ENCODE data around the gene WSCD1. TPM values are rescaled to one million over a fixed set of nuclear protein-coding genes. Genes with fewer than 3 reads are reported as not detected.

WSCD1 gene
- total RNA-seq, 1 donor from 2014 or later, result 11.4 TPM

DNA sequence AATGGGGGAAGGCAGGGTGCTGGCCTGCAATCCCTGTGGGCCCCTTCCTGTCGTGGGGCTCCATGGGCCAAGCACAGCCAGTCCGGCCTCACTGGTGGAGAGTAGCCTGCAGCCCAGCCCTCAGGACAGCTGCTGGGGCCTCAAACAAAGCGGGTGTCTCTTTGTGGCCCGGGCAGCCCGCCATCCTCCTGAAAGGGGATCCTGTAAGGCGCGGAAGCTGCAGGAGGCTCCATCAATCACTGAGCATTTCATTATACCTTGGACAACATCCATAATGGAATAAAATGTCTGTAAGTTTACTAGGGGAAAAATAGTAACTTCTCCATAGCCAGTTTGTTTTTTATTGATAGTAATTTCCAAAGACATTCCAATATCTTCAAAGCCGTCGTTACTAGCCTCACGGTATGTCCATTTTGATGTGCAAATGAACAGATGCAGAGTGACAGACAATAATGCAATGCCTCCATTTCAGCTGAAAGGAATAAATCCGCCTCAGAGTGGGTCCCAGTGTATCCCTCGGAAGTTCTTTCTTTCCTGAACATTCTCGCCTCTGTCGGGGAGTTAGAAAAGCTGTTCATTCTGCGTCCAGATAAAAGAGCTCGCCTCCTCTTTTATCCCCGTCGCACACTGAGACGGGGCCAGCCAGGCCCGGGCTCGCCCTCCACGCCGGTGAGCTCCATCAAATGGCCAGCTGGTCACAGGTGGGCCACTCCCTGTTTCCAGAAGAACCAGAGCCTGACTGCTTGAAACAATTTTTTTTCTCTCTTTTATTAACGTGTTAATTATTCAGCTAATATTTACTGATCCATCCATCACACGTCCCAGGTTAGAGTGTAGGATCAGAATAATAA lies 14.4 kb downstream of the WSCD1 start:
- no peak overlapping the region for H3K27ac ChIP-seq
- intact Hi-C loops (cut with DNase I), result no loop called here

DNA sequence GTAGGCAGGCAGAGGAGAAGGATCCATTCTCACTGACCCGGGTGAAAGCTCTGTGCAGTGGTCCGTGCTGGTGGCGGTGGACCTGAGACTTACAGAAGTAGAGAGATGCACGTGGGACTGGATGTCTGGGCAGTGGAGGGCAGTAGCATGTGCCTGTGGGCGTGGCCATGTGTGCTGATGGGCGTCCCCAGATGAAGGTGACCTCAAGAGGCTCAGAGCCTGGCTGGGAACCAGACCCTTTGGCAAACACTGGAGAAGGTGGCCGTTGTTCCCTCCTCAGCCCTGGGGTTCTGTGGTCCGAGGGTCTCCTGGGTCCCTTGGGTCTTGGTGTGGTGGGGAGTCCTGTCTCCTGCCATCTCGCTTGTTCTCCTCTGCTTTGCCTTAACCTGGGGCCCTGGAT lies 15.6 kb downstream of the WSCD1 start:
- DNase-seq (ENCODE audit: low spot score in 2 of 2), result no peak
- H3K27me3 ChIP-seq, result no peaks in the 10 kb centered on the region
- H3K36me3 ChIP-seq, result no peaks in the 10 kb centered on the region
- TF ChIP-seq, protein P1, sequence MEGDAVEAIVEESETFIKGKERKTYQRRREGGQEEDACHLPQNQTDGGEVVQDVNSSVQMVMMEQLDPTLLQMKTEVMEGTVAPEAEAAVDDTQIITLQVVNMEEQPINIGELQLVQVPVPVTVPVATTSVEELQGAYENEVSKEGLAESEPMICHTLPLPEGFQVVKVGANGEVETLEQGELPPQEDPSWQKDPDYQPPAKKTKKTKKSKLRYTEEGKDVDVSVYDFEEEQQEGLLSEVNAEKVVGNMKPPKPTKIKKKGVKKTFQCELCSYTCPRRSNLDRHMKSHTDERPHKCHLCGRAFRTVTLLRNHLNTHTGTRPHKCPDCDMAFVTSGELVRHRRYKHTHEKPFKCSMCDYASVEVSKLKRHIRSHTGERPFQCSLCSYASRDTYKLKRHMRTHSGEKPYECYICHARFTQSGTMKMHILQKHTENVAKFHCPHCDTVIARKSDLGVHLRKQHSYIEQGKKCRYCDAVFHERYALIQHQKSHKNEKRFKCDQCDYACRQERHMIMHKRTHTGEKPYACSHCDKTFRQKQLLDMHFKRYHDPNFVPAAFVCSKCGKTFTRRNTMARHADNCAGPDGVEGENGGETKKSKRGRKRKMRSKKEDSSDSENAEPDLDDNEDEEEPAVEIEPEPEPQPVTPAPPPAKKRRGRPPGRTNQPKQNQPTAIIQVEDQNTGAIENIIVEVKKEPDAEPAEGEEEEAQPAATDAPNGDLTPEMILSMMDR (IDR thresholded peaks at IDR 0.05), result no peak
- H3K4me1 ChIP-seq, result no peaks in the 10 kb centered on the region
- H3K4me3 ChIP-seq, result no peak overlapping the region
- intact Hi-C loops (cut with DNase I), result no loop called here
- no peak overlapping the region for H3K27ac ChIP-seq
- no peaks in the 10 kb centered on the region for H3K9me3 ChIP-seq

More for the DNA sequence above, 14.4 kb downstream of the WSCD1 start:
- TF ChIP-seq, protein P1 (IDR thresholded peaks at IDR 0.05), result no peak
- H3K27me3 ChIP-seq, result no peaks in the 10 kb centered on the region
- no peaks in the 10 kb centered on the region for H3K9me3 ChIP-seq
- DNase-seq (ENCODE audit: low spot score in 2 of 2), result no peak
- H3K4me3 ChIP-seq, result no peak overlapping the region
- no peaks in the 10 kb centered on the region for H3K36me3 ChIP-seq
- H3K4me1 ChIP-seq, result no peaks in the 10 kb centered on the region

DNA sequence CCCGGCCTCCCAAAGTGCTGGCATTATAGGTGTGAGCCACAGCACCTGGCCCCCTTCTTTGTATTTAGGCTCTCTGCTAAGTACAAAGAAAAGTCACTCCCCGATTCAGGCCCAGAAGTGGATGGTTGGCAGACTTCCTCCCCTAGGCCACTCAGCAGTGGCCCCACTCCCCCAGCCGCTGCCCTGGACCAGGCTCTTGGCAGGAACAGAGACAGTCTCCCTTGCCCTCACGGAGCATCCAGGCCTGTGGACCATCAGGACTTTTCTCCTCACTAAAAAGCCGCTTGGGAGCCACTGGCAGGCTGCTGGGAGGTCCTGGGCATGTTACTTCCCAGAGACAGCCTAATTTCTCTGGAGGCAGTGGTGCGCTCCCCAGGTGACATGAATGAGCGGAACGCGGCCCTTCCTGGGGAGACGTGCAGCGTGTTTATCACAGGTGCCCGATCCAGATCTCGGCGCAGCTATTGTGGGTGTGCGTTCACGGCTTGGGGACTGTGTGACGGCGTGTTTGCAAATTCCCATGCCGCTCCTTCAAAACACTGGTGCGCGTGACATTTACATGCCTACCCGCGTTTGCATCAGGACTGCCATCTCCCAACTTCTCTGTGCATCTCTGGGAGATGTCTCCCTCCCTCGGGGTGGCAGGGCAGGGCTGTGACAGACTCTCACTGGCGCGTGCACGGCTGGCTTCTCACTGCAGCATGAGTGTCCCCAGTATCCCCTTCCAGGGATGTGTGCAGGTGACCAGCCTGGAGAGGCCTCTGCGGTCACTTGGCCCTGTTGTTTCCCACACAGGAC lies 16.6 kb downstream of the WSCD1 start:
- TF ChIP-seq, protein P1 (IDR thresholded peaks at IDR 0.05), result no peak
- Histone ChIP-seq H3K27me3 (no peaks in the 10 kb centered on the region), H3K4me1 (no peaks in the 10 kb centered on the region), H3K36me3 (no peaks in the 10 kb centered on the region), H3K27ac (no peak overlapping the region), H3K9me3 (no peaks in the 10 kb centered on the region), H3K4me3 (no peak overlapping the region)
- intact Hi-C loops (cut with DNase I), result no loop called here
- DNase-seq (ENCODE audit: low spot score in 2 of 2), result no peak

DNA sequence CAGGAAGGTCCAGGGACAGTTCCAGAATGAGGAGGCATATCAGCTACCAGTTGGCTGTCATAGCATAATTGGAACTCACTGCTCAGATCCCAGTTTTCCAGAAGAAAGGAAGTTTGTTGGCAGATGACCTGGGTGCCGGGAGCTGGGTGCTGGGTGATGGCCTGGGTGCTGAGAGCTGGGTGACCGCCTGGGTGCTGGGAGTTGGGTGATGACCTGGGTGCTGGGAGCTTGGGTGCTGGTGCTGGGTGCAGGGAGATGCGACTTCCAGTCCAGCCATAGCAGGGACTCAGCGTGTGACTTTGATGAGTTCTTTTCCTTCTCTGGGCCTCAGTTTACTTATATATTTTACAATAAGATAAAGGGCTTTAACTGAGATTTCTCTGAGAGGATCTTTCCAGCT lies 18.0 kb downstream of the WSCD1 start:
- Histone ChIP-seq H3K4me1 (no peaks in the 10 kb centered on the region), H3K4me3 (no peak overlapping the region), H3K27ac (no peak overlapping the region), H3K9me3 (no peaks in the 10 kb centered on the region), H3K27me3 (no peaks in the 10 kb centered on the region), H3K36me3 (no peaks in the 10 kb centered on the region)
- TF ChIP-seq, protein P1 (IDR thresholded peaks at IDR 0.05), result no peak
- DNase-seq (ENCODE audit: low spot score in 2 of 2), result no peak
- intact Hi-C loops (cut with DNase I), result no loop called here

DNA sequence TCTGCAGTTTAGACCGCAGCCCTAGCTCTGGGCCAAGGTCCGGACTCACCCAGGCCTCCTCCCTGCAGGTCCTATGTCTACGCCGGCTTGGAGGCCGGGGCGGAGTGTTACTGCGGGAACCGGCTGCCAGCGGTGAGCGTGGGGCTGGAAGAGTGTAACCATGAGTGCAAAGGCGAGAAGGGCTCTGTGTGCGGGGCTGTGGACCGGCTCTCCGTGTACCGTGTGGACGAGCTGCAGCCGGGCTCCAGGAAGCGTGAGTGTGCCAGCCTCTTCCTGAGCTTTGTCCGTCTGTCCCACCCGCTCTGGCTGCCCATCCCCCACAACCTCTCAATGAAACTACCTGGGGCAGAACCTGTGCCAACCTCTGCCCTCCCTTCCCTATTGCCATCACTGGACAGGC lies 20.1 kb downstream of the WSCD1 start:
- H3K27me3 ChIP-seq, result no peaks in the 10 kb centered on the region
- no peaks in the 10 kb centered on the region for H3K9me3 ChIP-seq
- TF ChIP-seq, protein P1 (IDR thresholded peaks at IDR 0.05), result no peak
- H3K4me3 ChIP-seq, result no peak overlapping the region
- intact Hi-C loops (cut with DNase I), result no loop called here
- H3K4me1 ChIP-seq, result no peaks in the 10 kb centered on the region
- H3K36me3 ChIP-seq, result no peaks in the 10 kb centered on the region
- no peak for DNase-seq (ENCODE audit: low spot score in 2 of 2)
- no peak overlapping the region for H3K27ac ChIP-seq
